ENCODE data around the gene NFATC1. TPM values are rescaled to one million over a fixed set of nuclear protein-coding genes. Genes with fewer than 3 reads are reported as not detected.

The NFATC1 gene
- total RNA-seq, 1 donor from 2014 or later = 7.1 TPM

DNA sequence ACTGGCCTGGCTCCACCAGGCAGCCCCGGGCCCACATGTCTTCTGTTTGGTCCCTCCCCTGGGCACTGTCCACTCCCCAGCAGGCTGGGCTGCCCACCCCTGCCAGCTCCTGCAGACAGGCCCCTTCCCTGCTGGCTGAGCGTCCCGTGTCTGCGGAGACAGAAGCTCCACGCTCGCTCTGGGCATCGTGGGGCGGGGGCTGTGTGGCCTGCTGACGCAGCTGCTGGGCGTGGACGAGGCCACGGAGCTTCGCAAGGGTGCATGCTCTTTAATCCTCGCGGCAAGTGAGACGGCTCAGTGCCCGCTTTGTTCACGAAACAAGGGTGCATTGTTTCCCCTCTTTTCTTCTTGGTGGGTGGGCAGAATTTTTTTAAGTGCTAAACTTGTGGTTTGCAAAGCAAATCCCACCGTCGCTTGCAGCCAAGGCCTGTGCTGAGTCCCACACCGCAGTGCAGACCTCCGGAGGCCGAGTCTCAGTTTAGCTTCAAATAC is 151.1 kb downstream of the NFATC1 start:
- no peak overlapping the region for H3K27ac Mint-ChIP-seq (ENCODE audit: unreplicated experiment)
- H3K27me3 Mint-ChIP-seq (ENCODE audit: low read depth) = peaks cover 6% of the 10 kb centered on the region
- no peaks in the 10 kb centered on the region for H3K4me1 Mint-ChIP-seq (ENCODE audit: low read depth)
- TF ChIP-seq CTCF (IDR thresholded peaks at IDR 0.05) = no peak
- peak; percentile 90 for DNase-seq (ENCODE audit: low spot score)
- no peaks in the 10 kb centered on the region for H3K36me3 Mint-ChIP-seq (ENCODE audit: low read depth)
- H3K4me3 Mint-ChIP-seq (ENCODE audit: unreplicated experiment) = no peak overlapping the region
- no peaks in the 10 kb centered on the region for H3K9me3 Mint-ChIP-seq (ENCODE audit: low read depth)

DNA sequence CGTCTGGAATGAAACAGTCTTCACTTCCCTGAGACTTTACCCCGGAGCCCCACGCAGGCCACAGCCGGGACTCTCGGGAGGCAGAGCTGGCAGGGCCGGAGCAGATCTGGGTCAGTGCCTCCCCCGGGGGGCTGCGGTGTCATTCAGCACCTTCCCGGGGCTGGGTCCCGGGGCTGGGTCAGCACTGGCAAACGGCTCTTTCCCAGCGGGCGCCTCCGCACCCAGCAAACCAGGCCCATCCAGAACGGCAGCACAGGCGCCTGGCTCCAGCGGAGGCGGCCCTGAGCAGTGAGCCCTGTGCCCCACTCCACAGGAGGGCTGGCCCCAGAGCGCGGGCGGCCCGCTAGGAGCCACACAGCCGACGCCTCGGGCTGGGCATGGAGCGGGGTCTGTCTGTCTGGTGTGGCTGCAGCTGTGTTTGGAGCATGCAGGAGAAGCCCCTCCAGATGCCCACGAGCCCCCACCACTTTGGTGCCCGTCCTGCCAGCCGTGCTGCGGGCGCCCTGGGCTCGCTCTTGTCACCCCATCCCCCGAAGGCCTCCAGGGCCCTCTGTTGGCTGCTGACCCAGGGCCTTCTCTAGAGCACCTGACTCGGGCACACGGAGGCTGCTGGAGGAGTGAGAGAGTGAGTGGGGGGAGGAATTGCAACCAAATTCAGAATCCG is 151.8 kb downstream of the NFATC1 start:
- no peak for TF ChIP-seq CTCF (IDR thresholded peaks at IDR 0.05)
- Mint-ChIP-seq H3K4me3 (ENCODE audit: unreplicated experiment) (no peak overlapping the region), H3K27ac (ENCODE audit: unreplicated experiment) (no peak overlapping the region), H3K4me1 (ENCODE audit: low read depth) (no peaks in the 10 kb centered on the region), H3K9me3 (ENCODE audit: low read depth) (no peaks in the 10 kb centered on the region), H3K27me3 (ENCODE audit: low read depth) (peaks cover 6% of the 10 kb centered on the region), H3K36me3 (ENCODE audit: low read depth) (no peaks in the 10 kb centered on the region)
- peak; percentile 86 for DNase-seq (ENCODE audit: low spot score)

DNA sequence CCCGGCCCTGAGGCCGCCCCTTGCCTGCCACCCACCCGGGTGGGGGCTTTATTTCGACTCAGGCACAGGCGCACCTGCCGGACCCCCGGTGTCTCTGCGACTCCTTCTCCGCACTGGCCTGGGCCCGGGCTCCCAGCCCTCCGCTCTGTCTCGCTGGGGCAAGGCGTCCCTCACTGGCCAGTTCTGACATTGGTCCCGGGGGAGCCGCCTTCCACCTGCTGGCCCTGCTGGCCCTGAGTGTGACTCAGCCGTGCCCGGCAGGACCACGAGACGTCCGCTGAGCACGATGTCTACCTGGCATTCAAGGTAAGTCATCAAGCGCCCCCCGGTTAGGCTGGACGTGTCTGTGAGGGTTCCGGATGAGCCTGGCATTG is 152.3 kb downstream of the NFATC1 start:
- Mint-ChIP-seq H3K27ac (ENCODE audit: unreplicated experiment) (no peak overlapping the region), H3K27me3 (ENCODE audit: low read depth) (peaks cover 6% of the 10 kb centered on the region)
- DNase-seq (ENCODE audit: low spot score) = peak; percentile 92

GRCh38 chr18:79548621-79548985 is 152.9 kb downstream of the NFATC1 start:
- no peak for TF ChIP-seq CTCF (IDR thresholded peaks at IDR 0.05)
- no peak overlapping the region for H3K4me3 Mint-ChIP-seq (ENCODE audit: unreplicated experiment)
- peaks cover 6% of the 10 kb centered on the region for H3K27me3 Mint-ChIP-seq (ENCODE audit: low read depth)
- peak; percentile 68 for DNase-seq (ENCODE audit: low spot score)
- H3K4me1 Mint-ChIP-seq (ENCODE audit: low read depth) = no peaks in the 10 kb centered on the region
- H3K36me3 Mint-ChIP-seq (ENCODE audit: low read depth) = no peaks in the 10 kb centered on the region
- H3K27ac Mint-ChIP-seq (ENCODE audit: unreplicated experiment) = no peak overlapping the region
- no peaks in the 10 kb centered on the region for H3K9me3 Mint-ChIP-seq (ENCODE audit: low read depth)

More for the DNA sequence above, 152.3 kb downstream of the NFATC1 start:
- H3K4me1 Mint-ChIP-seq (ENCODE audit: low read depth) = no peaks in the 10 kb centered on the region
- H3K4me3 Mint-ChIP-seq (ENCODE audit: unreplicated experiment) = no peak overlapping the region
- no peaks in the 10 kb centered on the region for H3K9me3 Mint-ChIP-seq (ENCODE audit: low read depth)
- no peaks in the 10 kb centered on the region for H3K36me3 Mint-ChIP-seq (ENCODE audit: low read depth)
- no peak for TF ChIP-seq CTCF (IDR thresholded peaks at IDR 0.05)

DNA sequence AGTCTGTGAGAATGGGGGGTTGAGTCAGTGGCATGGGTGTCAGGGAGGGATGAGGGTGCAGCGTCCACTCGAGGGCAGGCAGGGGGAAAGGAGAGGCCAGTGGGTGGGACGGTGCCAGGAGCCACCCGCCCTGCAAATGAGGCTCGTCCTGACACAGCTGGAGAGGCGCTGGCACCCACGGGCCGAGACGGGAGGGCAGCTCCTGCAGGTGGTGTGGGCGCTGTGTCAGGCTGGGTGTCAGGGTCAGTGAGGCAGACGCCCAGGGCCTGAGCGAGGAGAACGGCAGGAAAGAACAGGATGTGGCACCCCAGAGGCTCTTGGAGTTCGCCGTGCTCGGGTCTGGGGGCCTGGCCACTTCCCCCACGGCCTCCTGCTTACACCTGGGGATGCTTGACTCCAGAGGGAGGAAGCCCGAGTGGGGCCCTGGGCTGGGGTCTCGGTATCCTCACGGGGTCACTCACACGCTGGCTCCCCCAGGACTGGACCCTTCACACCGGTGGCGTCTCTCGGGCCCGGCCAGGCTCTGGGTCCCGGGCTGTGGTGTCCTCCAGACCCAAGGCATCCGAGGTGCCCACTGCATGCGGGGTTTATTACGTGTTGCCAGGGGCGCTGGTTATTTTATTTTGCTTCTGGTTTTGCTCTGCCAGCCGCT is 153.4 kb downstream of the NFATC1 start:
- Mint-ChIP-seq H3K27ac (ENCODE audit: unreplicated experiment) (no peak overlapping the region), H3K4me1 (ENCODE audit: low read depth) (no peaks in the 10 kb centered on the region), H3K27me3 (ENCODE audit: low read depth) (peaks cover 9% of the 10 kb centered on the region), H3K9me3 (ENCODE audit: low read depth) (no peaks in the 10 kb centered on the region), H3K4me3 (ENCODE audit: unreplicated experiment) (no peak overlapping the region), H3K36me3 (ENCODE audit: low read depth) (no peaks in the 10 kb centered on the region)
- DNase-seq (ENCODE audit: low spot score) = peak; percentile 90
- TF ChIP-seq CTCF (IDR thresholded peaks at IDR 0.05) = no peak

All from chondrocyte (in vitro differentiated cells).